HS-5 (cell line): ENCODE results near the gene NEK7.

Experiments
- DNase-seq: peaks from one replicate; pipeline ENCODE4 v3.0.0-alpha.2; 2012; ENCODE audit warnings: low read depth

The NEK7 gene

DNA sequence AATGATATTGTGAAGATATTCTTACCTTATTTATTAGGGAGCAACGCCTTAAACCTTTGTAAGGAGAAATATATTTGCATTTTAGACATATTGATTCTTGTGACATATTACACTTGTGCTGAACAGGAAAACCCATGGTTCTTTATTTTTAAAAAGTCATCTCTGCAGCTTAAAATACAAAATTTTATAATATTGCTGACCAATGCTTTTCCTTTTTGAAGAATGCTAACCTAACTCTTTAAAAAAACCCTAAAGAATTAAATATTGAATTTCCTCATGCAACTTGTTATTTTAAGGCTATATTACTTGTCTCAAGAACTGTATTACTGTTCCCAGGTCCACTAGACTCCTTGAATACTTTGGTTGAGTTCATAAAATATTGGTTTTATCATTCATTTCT lies 99.0 kb downstream of the NEK7 start:
- no peak for DNase-seq

DNA sequence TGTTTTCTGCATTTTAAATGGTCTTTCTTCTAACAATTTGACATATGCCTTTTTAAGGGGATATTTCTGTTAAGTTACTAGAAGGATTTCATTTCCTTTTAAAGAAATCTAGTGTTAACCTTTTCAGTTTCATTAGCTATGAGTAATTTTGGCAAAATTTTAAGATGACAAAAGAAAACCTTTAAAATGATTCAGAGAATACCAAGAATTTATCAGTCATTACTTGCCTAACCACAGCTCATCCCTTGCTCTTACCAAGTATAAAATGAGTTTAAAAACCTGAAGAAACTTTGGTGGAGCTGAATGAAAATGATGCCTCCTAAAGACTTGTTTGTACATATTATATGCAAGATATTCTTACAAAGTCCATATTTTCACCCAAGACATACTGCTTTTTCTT lies 101.7 kb downstream of the NEK7 start:
- DNase-seq, result peak; percentile 85

DNA sequence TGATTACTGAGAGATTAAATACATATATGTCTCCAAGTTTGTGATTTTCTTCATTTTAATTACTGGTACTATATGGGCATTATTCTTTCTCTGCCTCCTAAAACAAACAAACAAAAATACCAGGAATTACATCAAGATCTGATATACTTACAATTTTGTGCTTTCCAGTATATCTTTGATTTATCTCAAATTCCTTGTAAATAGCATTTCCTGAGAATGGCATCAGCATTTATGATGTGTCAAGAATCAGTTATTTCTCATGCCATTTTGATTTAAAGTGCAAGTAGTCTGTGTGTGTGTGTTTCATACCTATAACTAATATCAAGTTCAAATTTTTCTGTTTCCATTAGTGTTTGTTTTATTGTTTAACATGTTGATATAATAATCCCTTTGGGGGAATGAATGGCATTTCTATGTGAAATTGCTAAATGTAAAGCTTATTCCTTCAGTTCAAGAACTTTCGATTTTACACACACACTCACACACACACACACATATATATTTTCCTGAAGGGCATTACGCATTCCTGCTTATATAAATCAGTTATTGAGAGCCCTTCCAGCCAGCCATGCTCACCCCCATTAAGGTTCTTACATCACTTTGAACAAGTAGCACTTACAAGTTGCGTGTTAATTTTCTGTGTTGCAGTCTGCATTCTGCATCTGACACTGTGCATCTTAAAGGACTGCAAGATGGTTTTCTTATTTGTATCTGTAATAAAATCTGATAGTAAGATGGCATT lies 102.7 kb downstream of the NEK7 start:
- no peak for DNase-seq

DNA sequence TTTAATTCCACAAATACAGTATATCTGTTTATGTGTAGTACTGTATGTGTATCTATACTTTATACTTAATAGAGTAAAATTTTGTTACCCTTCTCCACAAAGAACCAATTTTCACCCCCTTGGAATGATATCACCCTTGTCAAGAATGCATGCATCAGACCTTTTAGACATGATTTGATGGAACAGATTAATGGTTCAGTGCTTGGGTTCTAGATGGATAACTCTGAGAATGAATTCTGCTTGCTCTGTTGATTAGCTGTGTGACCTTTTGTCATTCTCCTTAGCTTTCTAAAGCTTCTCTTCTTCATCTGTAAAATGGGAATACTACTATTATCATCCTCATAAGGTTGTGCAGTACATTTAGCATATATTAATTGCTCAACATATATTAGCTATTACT lies 105.1 kb downstream of the NEK7 start:
- DNase-seq, result no peak

DNA sequence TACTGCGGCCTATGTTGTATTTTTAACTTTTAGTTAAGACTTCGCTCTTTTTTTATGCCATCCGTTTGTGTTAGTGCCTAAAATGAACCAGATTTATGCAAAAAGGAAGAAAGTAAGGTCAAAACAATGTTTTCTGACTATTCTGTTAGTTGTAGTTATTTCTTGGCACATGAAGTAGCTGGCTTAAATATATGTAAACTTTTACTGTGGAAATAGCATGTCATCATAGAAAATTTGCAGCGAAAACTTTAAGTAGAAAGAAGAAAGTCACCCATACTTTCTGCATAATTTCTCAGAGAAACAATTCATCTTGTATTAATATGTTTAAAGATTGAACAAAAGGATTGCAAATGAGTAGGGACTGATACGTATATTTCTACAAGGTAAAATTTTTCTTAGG lies 106.4 kb downstream of the NEK7 start:
- no peak for DNase-seq

DNA sequence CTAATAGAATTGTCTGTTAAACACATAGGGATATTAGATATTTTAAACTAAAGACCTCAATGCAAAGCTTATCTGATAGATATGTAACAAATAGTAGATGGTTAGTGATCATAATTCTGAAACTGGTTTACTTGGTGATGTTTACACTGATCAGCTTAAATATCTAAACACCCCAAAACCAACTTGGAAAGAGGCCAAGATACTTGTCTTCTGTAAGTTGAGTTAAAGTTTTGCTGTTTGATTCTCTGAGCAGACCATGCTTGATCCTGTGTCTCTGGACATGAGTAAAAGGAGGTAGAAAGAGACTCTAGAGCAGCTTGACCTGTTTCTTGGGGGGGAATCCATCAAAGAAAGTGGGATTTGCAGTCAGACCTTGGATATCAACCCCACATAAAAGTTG lies 107.5 kb downstream of the NEK7 start:
- no peak for DNase-seq

DNA sequence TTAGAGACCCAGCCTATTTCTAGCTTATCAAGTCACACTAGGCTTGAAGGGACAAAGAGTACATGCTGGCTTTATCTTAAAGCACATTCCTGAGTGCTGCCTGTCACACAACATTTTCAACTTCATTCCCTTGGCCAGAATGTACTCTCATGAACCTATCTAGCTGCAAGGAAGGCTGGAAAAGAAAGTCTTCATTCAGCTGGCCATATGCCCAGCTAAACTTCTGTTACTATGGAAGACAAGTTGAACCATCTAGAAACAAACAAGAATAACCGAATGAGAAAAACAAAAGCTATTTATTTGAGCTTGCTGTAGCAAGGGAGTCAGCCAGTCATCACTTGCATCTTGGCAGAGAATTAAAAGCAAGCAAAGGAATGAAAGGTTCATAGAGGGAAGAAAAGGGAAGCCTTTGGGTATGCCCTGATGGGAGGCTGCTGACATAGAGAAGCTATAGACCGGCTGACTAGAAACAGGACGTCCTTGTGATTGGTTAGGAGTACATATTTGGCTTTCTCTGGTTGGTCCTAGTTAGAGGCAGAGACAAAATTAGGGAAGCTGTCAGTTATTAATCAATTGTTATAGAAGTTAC lies 108.4 kb downstream of the NEK7 start:
- no peak for DNase-seq

DNA sequence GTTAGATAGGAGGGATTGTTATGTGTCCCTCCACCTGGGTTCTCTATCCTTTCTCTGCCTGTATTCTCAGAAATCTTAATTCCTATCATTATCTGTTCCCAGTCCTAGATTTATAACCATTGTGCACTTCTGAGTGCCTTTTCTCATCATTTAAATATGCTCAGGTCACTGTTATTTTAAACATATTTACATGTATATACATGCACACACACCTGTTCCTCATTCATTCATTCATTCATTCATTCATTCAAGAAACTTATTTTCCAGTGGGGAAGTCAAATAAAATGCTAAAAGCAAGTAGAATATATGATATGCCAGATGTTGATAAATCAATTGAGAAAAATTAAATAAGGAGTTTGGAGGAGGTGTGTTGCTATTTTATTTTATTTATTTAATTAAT lies 110.3 kb downstream of the NEK7 start:
- DNase-seq, result no peak

DNA sequence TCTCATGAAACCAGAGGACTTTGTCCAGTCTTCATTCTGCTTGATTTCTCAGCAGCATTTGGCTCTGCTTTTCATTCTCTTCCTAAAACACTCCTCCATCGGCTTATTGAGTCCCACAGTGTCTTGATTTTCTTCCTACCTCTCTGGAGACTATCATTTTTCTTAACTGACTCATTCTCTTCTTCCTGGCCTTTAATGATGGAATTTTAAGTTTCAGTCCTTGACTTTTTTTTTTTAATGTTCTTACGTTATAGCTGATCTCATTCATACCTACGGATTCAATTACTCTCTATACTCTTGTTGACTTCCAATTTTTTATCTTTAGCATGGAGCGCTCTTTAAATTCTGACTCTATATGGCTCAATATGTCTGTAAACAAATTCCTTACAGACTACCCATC lies 111.1 kb downstream of the NEK7 start:
- DNase-seq, result peak; percentile 62

DNA sequence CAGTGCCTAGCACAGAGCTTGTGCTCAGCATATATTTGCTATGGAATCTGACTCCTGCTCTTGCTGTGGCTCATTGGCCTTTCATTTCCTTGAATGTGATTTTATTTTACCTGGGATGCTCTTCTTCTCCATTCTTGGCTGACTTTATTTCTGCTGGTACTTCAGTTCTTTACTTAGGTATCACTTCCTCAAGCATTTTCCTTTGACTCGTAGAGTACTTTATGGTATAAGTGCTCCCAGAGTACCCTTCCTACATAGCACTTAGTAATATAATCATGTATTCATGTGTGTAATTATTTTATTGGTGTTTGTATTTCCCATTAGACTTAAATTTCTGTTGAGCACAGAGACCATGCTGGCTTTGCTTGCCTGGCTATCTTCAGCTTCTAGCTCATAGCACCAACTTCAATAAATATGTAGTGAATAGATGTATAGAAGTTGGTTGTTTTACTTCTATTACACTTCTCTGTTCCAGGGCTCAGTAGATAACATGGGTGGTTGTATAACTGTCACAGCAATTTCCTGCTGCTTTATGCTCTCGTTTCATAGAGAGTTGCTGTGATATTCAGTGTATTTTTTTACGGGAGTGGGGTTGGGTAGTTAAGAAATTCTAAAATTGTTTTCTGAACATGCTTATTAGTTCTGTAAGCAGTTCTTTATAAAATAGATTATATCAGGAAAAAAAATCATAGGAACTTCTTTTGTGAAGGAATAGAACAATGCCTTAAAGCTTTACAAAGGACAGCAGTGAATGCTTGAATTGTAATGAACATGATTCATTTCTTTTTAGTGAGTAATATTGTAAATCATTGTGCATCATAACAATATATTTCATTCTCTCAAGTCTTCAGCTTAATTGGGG lies 112.2 kb downstream of the NEK7 start:
- no peak for DNase-seq

DNA sequence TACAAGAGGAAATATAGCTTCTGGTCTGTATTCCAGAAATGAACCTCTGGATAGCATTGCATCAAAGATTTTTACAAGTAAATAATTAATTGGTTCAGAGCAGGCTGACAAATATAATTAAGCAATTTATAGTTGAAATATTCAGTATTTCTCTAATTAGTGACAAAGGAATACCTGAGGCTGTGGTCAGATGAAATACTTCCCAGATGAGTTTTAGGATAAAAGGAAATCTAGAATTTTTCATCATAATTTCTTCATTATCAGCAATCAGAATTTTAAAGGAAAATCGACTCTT lies 112.8 kb downstream of the NEK7 start:
- DNase-seq, result no peak

DNA sequence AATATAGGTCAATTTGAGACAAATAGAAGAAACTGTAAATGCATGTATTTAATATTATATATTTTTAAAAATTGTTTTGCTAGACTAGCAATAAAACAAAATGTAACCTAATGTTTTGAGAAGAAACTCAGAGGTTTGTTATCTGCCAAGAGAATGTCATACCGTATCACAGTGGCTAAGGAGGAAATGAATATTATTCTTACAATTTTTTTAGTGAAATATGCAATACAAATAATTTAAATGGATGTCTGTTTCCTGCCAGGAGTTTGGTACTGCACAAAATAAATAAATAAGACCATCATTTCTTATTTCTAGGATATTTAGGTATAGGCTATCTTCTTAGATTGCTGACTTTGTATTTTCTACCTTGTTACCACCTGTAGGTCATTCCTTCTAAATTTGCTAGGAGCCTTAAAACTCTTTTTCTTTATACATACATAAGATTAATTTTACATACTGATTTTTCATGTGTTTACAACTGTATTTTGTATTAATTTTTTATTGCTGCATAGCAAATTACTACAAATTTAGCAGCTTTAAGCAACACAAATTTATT lies 113.6 kb downstream of the NEK7 start:
- DNase-seq, result no peak

DNA sequence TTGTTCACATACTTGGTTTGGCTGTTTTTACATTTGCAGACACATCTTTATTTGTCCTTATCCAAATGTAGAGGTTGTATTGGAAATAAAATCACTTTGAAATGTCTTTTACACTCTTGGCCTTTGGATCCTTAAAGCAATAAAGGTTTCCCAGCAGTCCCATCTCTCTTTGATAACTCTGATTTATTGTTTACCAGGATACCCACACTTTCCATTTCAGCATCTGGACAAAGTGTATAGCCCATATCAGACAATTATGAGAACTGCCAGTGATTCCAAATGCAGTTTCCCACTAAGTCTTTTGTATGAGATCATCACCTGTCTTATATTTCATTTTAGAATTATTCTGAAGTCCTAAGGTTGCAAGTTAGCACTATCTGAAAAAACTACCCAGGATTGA lies 114.7 kb downstream of the NEK7 start:
- DNase-seq, result no peak

DNA sequence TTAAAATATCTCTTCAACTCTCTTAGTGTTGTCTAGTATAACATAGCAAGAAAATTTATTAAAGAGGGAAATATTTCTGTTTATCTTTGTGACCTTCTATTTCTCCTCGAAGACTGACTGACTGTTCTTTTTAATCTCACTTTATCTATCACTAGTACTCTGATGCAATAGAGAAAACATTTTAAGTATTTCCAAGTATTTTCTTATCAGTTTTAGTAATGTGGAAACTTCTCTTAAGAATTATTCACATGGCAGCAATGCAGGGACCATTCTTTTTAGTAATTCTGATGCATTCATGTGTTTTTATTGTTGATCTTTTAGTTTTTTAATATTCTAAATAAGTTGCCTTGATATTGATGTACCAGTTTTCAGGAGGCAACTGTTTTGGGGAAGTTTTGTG lies 115.7 kb downstream of the NEK7 start:
- no peak for DNase-seq

DNA sequence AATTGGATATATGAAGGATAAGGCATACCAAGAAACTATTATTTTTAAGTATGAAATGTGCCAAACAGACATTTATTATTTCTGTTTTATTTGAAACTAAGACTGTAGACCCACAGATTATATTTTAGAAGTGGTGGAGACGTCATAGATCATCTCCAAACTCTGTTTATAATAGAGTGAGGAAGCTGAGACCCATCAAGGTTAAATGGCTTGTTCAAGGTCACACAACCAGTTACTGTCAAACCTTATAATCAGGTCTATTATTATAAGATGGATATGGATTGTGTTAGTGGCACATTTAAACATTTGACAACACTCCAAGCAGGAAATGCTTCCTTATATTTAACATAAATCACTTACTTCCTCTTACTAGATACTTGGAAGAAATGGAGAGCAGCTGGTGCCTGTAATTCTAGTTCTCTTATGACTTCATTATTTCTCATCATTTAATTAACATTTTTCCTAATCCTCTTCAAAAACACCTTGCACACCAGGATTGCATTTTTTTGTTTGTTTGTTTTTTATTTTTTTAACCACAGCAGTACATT lies 117.0 kb downstream of the NEK7 start:
- no peak for DNase-seq

DNA sequence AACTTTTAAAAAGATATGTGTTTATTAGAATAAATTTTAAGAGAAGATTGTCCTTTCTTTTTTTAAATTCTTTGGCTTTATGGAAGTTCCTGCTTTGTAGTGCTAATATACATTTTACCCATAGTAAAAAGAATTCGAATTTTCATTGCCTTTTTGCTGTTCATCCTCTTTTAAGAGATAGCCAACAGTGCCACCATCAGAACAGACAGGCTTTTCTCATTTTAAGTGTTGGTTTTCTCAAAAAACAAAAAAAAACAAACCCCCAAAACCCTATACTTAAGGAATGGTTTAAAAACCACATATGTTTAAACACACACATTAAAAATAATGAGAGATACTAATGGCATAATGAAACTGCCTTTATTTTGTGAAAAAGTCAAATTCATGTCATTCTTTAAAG lies 118.8 kb downstream of the NEK7 start:
- no peak for DNase-seq

DNA sequence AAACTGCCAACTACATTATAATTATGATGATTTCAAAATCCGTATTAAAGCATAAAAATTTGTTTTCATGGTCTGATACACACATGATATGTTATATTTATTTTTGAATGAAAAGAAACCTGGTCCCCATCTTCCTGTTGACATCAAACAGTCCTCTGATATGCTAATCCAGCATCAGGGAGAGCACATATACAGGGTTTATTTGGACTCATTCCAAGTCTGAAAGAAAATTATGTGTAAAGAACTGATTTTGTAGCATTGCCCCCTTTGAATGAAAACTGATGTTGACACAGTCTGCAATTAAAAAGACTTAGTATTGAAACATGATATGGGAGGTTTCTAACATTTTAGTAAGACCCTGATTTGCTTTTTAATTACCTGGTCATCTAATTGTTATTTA lies 119.4 kb downstream of the NEK7 start:
- DNase-seq, result no peak

DNA sequence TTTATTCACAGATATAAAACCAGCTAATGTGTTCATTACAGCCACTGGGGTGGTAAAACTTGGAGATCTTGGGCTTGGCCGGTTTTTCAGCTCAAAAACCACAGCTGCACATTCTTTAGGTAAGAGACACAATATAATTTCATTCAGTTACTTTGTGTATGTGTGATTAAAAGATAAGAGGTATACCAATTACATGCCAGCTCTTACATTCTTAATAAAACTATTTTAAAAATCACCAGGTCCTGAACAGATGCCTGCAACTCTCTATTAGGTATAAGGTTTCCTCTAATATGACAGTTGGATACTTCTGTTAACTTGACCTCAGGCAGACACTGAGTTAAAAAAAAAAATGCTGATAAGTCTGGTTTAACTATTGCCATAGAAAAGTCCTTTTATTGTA lies 122.1 kb downstream of the NEK7 start:
- DNase-seq, result no peak

DNA sequence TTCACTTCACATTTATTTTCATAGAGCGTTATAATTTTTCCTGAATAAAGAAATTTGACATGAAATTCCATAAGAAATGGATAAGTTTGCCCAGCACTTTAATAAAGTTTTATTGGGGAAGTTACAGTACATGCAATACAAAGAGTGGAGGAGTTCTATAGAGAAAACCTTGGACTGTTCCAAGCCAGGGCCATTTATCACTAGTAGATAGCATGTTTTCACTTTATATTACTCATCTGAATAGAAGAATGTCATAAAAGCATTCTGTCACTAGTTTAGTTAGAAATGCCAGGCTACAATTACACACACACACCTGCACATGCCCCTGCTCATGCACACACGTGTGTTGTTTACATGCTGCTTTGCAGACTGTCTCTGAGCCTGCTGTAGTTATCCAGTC lies 123.3 kb downstream of the NEK7 start:
- no peak for DNase-seq

DNA sequence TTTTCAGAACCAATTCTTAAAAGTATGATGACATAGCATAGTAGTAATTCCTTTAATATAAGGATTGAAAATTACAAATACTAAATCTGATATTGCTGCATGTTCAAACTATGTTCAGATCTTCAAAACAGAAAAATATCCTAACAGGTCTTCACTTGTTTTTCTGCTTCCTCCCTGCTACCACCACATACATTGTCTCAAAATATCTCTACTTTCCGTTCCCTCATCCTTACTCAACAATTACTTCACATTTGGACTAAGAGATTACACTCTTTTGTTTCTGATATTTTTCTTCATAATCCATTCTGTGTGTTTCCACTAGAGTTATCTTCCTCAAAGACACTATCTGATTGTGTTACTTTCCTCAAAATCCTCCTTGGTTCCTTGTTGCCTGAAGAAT lies 125.1 kb downstream of the NEK7 start:
- no peak for DNase-seq

DNA sequence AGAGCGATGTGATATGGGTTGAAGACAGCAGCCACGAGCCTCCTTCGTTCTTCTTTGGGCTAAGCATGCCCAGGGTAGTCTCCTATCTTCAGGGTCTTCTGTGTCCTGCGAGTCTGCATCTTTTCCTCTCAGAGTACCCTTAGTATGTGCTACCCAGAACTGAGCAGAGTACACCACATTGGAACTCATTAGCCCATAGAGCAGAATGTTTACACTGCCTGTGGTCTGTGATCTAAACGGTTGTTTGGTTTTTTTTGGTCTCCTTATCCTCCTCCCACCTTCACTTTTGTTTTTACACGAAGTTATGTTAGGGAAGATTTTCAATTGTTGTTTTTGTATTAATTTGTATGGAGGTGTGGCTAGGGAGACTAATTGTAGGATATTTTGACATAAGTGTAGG lies 126.4 kb downstream of the NEK7 start:
- DNase-seq, result no peak

DNA sequence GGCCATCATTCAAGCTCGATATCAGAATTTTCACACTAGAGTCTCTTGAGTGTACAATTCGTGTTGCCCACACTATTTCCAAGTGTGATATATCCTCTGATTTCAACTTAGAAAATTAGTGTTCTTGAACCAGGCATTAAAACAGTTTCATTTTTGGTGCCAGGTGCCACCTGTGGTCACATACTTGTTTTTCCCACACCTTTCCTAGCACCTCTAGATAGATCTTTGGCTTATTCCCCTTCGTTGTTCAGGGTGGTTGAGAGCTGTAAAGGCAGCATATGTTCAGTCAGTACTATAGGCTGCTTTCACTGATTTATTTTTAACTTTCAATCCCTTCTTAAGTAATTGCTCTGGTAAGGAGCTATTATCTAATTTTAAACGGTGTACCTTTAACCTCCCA lies 131.1 kb downstream of the NEK7 start:
- no peak for DNase-seq

DNA sequence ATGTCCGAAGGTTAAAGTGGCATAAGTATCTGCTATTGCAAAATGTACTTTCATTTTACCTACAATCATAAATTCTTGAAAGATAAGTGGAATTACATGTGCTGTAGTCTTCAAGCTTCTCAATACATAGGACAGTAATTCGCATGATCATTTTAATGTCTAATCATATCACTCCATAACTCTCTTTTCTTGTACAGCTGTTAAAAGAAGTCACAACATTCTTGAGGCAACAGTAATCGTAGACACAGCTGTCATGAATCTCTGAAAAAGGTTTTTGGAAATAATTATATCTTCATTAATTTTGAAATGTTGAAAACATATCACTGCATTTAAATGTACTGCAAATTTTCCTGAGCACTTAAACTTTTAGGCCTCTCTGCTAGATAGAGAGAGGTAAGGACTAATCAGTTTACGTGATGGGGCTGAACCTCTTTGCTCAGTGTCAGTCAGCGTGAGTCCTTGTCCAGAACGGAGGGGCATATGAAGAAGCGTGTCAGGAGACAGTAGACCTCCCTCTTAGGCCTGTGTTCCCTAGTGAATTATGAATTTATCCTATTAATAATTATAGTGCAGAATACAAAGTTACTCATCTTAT lies 133.4 kb downstream of the NEK7 start:
- no peak for DNase-seq
